ENCODE data around the gene PCGF1.

The PCGF1 gene

DNA sequence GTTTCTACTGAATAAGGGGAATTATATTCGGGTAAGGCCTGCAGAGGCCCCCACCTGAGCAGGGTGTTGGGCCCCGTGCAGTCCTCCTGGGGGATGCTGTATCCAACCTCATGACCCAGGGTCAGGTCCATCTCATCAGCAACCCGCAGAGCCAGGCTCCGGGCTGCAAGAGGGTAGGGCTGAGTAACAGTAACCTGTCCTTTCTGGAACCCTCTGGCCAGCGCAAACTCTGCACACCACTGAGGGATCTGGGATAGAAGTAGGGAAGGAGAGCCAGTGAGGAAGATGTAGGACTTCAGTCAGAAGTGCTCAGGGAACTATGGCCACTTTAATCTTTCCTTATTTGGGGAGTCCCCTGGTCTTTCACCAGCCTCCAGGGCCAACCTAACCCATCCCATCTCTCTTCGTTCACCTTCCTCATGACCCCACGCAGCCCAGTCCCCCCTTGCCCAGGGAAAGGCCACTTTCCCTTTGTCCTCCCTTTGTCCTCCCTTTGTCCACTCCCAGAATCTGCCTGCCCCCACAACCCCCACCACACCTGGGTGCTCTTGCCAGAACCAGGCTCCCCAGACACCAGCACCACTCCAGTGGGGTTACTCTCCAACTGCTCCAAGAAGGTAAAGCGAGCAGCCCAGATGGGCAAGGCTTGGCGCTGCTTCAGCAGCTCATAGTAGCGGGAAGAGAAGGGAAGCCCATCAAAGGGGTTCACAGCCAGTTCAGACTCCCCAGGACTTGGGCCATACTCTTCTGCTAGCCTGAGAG lies 17.6 kb upstream of the PCGF1 start:
- no peak overlapping the region for H3K27ac ChIP-seq
- no peak overlapping the region for H3K4me3 ChIP-seq (ENCODE audit: low read depth, low read length)
- peaks cover under 1% of the 10 kb centered on the region for H3K27me3 ChIP-seq (replicated peaks)

DNA sequence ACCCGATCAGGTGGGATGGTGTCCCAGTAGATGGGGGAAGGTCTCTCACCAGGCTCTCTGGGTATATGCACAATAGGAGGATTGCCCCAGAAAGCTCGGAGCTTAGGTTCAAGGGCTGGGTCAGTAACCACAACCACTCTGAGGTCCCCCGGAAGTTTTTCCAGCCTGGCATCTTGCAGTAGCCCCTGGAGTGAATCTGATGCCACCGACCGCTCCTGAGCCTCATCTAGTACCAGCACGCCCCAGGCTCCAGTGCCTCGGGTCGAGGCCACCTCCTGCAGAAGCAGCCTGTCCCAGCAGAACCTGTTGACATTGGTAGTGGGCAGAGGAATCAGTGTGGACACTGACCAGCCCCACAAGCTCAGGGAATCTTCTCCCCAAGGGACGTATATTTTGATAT lies 16.5 kb upstream of the PCGF1 start:
- in situ Hi-C loops (cut with HindIII; ENCODE audit: low pct_ligation_motif_present, low sequenced_read_pairs) = no loop called here
- no peak for DNase-seq
- Histone ChIP-seq H3K27me3 (replicated peaks) (peaks cover 9% of the 10 kb centered on the region), H3K4me3 (ENCODE audit: low read depth, low read length) (no peak overlapping the region), H3K36me3 (replicated peaks) (peaks cover 17% of the 10 kb centered on the region), H3K27ac (no peak overlapping the region)
- TF ChIP-seq, protein P1, sequence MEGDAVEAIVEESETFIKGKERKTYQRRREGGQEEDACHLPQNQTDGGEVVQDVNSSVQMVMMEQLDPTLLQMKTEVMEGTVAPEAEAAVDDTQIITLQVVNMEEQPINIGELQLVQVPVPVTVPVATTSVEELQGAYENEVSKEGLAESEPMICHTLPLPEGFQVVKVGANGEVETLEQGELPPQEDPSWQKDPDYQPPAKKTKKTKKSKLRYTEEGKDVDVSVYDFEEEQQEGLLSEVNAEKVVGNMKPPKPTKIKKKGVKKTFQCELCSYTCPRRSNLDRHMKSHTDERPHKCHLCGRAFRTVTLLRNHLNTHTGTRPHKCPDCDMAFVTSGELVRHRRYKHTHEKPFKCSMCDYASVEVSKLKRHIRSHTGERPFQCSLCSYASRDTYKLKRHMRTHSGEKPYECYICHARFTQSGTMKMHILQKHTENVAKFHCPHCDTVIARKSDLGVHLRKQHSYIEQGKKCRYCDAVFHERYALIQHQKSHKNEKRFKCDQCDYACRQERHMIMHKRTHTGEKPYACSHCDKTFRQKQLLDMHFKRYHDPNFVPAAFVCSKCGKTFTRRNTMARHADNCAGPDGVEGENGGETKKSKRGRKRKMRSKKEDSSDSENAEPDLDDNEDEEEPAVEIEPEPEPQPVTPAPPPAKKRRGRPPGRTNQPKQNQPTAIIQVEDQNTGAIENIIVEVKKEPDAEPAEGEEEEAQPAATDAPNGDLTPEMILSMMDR (IDR thresholded peaks at IDR 0.05; ENCODE audit: low read depth, low read length, missing control alignments) = no peak

More for the DNA sequence above, 17.6 kb upstream of the PCGF1 start:
- TF ChIP-seq, protein P1 (IDR thresholded peaks at IDR 0.05; ENCODE audit: low read depth, low read length, missing control alignments) = no peak
- in situ Hi-C loops (cut with HindIII; ENCODE audit: low pct_ligation_motif_present, low sequenced_read_pairs) = no loop called here
- DNase-seq = no peak
- H3K36me3 ChIP-seq (replicated peaks) = peaks cover 17% of the 10 kb centered on the region

DNA sequence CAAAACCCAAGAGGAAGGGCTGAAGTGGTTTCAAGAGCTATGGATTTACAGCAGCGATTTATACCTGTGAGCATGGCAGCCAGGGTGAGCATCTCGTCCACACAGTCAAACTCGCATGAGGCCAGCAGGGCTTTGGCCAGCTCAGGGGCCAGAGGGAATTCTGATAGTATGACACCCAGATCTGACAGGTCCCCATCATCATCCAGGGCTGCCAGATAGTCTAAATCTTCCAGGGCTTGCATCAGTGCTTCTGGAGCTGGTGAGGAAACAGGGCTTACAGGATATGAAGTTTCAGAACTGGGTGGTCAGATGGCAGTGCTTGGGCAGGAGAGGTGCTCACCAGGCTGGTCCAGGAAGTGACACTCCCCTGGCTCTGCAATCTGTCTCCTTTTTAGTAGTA lies 15.0 kb upstream of the PCGF1 start:
- Histone ChIP-seq H3K27me3 (replicated peaks) (peaks cover 11% of the 10 kb centered on the region), H3K27ac (no peak overlapping the region)

DNA sequence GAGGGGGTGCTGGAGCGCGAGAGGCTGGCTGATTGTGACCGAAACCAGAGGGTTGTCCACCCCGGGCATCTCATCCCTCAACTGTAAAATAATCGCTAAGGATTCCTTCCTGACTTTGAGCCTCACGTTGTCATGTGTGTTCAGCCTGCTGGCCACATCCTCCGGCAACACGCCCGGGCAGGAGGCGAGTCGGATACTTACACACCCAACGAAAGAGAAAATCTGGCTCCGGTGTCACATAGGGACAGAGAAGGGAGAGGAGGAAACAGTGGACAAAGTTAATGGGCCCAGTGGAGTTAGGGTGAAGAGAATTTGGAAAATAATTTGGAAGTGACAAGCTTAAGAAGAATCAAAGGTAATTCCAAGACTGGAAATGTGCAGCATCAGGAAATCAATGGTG lies 9.2 kb upstream of the PCGF1 start:
- no peak overlapping the region for H3K4me3 ChIP-seq (ENCODE audit: low read depth, low read length)
- DNase-seq = no peak
- TF ChIP-seq, protein P1 (IDR thresholded peaks at IDR 0.05; ENCODE audit: low read depth, low read length, missing control alignments) = no peak
- in situ Hi-C loops (cut with HindIII; ENCODE audit: low pct_ligation_motif_present, low sequenced_read_pairs) = no loop called here
- H3K27ac ChIP-seq = no peak overlapping the region
- H3K27me3 ChIP-seq (replicated peaks) = peaks cover 67% of the 10 kb centered on the region
- no peaks in the 10 kb centered on the region for H3K36me3 ChIP-seq (replicated peaks)

More for the DNA sequence above, 15.0 kb upstream of the PCGF1 start:
- in situ Hi-C loops (cut with HindIII; ENCODE audit: low pct_ligation_motif_present, low sequenced_read_pairs) = no loop called here
- TF ChIP-seq, protein P1 (IDR thresholded peaks at IDR 0.05; ENCODE audit: low read depth, low read length, missing control alignments) = no peak
- DNase-seq = no peak
- Histone ChIP-seq H3K36me3 (replicated peaks) (peaks cover 17% of the 10 kb centered on the region), H3K4me3 (ENCODE audit: low read depth, low read length) (no peak overlapping the region)

DNA sequence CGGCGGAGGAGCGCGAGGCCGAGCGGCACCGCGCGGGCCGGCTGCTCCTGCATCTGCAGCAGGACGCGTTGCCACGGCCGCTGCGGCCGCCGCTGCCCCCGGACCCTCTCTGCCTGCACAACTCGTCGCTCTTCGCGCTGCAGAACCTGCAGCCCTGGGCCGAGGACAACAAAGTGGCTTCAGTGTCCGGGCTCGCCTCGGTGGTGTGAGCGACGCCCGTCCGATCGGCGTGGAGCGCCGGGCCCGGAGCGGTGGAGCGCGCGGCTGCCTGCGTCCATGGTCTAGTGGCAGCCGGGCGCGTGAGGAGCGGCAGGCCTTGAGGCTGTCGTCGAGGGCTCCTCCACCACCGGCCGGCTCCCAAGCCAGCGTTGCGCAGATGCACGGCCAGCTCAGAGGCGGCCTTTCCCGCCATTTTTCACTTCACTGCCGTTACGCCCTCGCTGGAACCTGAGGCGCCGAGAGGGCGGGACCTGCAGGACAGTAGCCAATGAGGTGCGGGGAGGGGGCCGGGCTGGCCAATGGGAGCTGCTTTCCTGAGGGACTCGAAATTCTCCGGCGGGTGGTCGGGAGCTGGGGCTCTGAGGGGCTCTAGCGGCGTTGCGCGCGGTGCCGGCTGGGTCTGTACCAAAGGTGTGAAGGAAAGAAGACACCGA lies 8.6 kb upstream of the PCGF1 start:
- in situ Hi-C loops (cut with HindIII; ENCODE audit: low pct_ligation_motif_present, low sequenced_read_pairs) = no loop called here
- Histone ChIP-seq H3K4me3 (ENCODE audit: low read depth, low read length) (no peak overlapping the region), H3K36me3 (replicated peaks) (no peaks in the 10 kb centered on the region), H3K27ac (no peak overlapping the region), H3K27me3 (replicated peaks) (peaks cover 71% of the 10 kb centered on the region)
- TF ChIP-seq, protein P1 (IDR thresholded peaks at IDR 0.05; ENCODE audit: low read depth, low read length, missing control alignments) = no peak
- DNase-seq = peak; percentile 29
